Thoracic aorta (tissue), 2 donors: ENCODE data around the gene SNUPN. TPM values are rescaled to one million over a fixed set of nuclear protein-coding genes. Genes with fewer than 3 reads are reported as not detected.
A peak's percentile ranks its signal among the peaks of the same experiment; 100 is the strongest.

Experiments used
- ATAC-seq: fragments of 150-250 bp; one replicate; pipeline ENCODE4 v1.8.0; 2017; ENCODE audit warnings: low read depth; ENCODE audit not compliant: insufficient number of reproducible peaks, low FRiP score
- DNase-seq: peaks from one replicate; pipeline ENCODE4 v3.0.0-alpha.2; 2020; ENCODE audit warnings: low spot score
- H3K27ac ChIP-seq, 2 donors: fragments of 200-600 bp; sonication (generic); 1 replicate in 1 of 2; 2 replicates in 1 of 2; pipeline ENCODE4 v1.5.1; 2016; ENCODE audit warnings: mild to moderate bottlenecking in 2 of 2, moderate library complexity in 2 of 2
- H3K27me3 ChIP-seq: fragments of 200-600 bp; sonication (generic); replicated peaks from 2 replicates; pipeline ENCODE4 v1.6.0; 2016; ENCODE audit warnings: mild to moderate bottlenecking; ENCODE audit not compliant: insufficient read depth
- H3K36me3 ChIP-seq: fragments of 200-600 bp; sonication (generic); one replicate; pipeline ENCODE4 v1.5.1; 2016
- H3K4me1 ChIP-seq, 2 donors: fragments of 200-600 bp; sonication (generic); 1 replicate in 1 of 2; 2 replicates in 1 of 2; pipeline versions ENCODE4 v1.5.1 to v1.6.0; 2016; ENCODE audit warnings: low read depth in 2 of 2, mild to moderate bottlenecking in 1 of 2; ENCODE audit not compliant: control insufficient read depth in 1 of 2
- H3K4me3 ChIP-seq: fragments of 200-600 bp; sonication (generic); 2 replicates; pipeline ENCODE4 v1.5.1; 2016; ENCODE audit warnings: mild to moderate bottlenecking
- H3K9me3 ChIP-seq: fragments of 200-600 bp; sonication (generic); 2 replicates; pipeline ENCODE4 v1.5.1; 2016
- total RNA-seq, 2 donors: library from RNA; depleted of rRNA; stranded (reverse); fragments of >200 nt; gene quantifications; one replicate each; pipeline versions ENCODE4 v1.1.0 to v1.2.3, GENCODE V29; 2016
- TF ChIP-seq, protein P1 (sequence below): fragments of 200-600 bp; sonication (generic); IDR thresholded peaks from one replicate; pipeline ENCODE4 v1.5.1; 2019; ENCODE audit warnings: antibody characterized with exemption

SNUPN gene
- total RNA-seq, 2 donors from 2014 or later = 5.8 to 16.9 TPM

DNA sequence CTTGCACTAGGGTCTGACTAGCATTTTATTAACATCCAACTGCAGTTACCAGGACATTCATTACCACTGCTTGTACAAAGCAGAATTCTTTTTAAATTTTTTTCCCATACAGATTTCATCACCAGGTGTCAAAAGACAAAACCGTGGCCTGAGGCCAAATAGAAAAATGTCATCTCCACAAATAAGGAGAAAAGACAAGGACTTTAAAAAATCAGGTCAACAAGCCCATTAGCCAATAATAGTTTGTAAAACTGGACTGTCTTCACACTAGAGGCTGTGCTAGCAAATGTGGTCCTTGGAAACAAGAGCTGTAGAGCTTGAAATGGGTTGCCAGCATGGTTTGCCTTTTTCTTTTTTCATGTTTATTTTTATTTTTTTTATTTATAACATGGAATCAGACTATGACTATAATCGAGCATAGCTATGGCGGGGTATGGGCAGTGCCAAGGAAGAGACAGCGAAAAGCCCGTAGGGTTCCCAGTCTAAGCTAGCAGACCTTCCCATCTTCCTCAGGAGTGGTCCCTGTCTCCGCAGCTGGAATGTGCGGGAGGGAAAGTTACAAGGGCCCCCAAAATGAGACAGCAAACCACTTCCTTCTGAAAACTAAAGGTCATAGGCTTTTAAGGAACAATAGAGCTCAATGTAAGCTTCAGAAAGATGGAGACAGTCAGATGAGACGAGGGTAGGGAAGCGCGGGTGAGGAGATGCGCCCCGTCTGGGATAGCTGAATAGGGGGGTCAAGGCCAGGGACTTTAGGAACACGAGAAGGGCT is 47.9 kb downstream of the SNUPN start:
- Histone ChIP-seq H3K27me3 (no peaks in the 10 kb centered on the region), H3K4me1 (peaks cover 17 to 20% of the 10 kb centered on the region in 2 donors), H3K9me3 (no peaks in the 10 kb centered on the region), H3K36me3 (no peaks in the 10 kb centered on the region), H3K4me3 (peak overlapping the region; percentile 99), H3K27ac (peak overlapping the region; percentile 81 to 95)
- DNase-seq (no peak), ATAC-seq (no peak)
- TF ChIP-seq, protein P1, sequence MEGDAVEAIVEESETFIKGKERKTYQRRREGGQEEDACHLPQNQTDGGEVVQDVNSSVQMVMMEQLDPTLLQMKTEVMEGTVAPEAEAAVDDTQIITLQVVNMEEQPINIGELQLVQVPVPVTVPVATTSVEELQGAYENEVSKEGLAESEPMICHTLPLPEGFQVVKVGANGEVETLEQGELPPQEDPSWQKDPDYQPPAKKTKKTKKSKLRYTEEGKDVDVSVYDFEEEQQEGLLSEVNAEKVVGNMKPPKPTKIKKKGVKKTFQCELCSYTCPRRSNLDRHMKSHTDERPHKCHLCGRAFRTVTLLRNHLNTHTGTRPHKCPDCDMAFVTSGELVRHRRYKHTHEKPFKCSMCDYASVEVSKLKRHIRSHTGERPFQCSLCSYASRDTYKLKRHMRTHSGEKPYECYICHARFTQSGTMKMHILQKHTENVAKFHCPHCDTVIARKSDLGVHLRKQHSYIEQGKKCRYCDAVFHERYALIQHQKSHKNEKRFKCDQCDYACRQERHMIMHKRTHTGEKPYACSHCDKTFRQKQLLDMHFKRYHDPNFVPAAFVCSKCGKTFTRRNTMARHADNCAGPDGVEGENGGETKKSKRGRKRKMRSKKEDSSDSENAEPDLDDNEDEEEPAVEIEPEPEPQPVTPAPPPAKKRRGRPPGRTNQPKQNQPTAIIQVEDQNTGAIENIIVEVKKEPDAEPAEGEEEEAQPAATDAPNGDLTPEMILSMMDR = no peak

DNA sequence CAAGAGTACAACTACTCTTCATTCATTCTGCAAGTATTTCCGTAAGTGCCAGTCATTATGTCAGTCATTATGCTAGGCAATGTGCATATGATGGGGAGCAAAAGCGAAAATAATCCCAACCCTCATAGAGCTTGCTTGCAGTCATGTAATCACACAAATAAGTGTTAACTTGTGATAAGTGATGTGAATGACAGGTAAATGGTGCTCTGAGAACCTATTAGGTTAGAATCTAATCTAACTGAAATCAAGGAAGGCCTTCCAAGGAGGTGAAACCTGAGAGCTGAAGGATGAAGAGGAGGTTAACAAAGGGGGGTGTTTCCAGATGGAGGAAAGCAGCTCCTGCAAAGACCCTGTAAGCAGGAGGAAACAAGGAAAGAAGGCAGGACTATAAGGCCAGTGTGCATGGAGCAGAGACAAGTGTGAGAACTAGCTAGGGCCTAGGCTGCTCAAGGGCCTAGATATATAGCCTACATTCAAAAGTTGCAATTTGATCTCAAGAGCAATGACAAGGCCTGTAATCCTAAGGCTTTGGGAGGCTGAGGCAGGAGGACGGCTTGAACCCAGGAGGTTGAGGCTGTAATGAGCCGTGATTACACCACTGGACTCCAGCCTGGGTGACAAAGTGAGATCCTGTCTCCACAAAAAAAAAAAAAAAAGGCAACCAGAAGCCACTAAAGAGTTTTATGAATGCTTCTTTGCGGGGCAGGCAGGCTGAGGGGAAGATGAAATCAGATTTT is 51.7 kb downstream of the SNUPN start:
- Histone ChIP-seq H3K4me1 (peaks cover 20 to 28% of the 10 kb centered on the region in 2 donors), H3K9me3 (no peaks in the 10 kb centered on the region), H3K27ac (no peak overlapping the region), H3K4me3 (no peak overlapping the region), H3K36me3 (no peaks in the 10 kb centered on the region), H3K27me3 (no peaks in the 10 kb centered on the region)
- ATAC-seq (no peak), DNase-seq (no peak)
- TF ChIP-seq, protein P1 = no peak

DNA sequence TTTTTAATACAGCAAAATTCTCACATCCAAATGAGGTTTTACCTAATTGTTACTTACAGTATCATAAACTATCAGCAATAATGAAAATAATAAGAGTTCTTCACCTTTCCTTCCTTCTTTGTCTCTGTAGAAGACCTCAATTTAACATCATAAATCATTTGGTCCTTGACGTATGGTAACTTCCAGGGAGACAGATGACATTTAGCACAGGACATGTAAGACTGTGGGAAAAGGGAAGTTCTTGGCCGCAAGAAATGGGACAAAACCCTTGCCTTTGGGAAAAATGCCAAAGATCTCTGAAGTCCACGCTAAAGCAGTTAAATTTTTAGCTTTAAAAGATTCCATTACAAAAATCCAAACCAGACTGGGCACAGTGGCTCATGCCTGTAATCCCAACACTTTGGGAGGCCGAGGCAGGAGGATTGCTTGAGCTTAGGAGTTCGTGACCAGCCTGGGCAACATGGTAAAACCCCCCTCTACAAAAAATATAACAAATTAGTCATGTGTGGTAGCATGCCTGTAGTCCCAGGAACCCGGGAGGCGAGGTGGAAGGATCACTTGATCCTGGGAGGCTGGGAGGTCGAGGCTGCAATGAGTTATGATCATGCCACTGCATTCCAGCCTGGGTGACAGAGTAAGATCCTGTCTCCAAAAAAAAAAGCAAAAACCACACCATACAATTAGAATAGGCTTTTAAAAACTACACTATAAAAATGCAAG is 55.2 kb downstream of the SNUPN start:
- no peak for ATAC-seq

DNA sequence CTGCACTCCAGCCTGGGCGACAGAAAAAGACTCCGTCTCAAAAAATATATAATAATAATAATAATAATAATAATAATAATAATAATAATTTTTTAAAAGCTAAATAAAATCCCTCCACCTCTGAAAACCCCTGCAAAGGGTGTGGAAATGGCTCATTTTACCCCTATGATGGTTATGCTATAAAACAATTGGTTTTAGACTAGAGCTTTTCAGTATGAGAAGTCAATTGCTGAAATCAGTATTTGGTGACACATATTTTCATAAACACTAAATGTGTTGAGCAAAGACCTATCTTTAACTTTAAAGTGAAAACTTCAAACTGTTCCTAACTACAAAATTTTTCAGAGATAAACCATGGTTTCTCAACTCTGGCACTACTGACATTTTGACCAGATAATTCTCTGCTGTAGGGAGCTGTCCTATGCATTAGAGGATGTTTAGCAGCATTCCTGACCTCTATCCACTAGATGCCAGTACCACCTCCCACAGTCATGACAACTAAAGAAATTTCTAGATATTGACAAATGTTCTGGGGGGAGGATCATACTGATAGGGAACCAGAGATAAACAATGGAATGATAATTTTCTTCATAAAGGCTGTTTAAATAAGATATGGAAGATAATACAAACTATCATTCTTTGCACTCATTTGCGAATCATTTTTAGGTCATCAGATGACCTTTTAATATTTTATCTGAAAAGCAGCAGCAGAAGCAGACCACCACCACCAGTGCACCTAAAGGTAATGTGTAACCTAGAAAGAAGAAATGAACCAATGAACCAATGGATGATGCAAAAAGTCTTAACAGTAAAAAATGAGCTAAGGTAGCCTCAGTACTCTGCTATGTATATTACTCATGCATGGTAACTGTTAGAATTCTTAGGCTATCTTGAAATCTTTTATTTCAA is 60.2 kb downstream of the SNUPN start:
- DNase-seq (no peak), ATAC-seq (no peak)
- TF ChIP-seq, protein P1 = no peak
- H3K27ac ChIP-seq = no peak overlapping the region
- H3K4me3 ChIP-seq = no peak overlapping the region
- no peaks in the 10 kb centered on the region for H3K9me3 ChIP-seq
- peaks cover 0 to 6% of the 10 kb centered on the region in 2 donors for H3K4me1 ChIP-seq
- no peaks in the 10 kb centered on the region for H3K36me3 ChIP-seq
- H3K27me3 ChIP-seq = no peaks in the 10 kb centered on the region

More for the DNA sequence above, 55.2 kb downstream of the SNUPN start:
- no peaks in the 10 kb centered on the region for H3K36me3 ChIP-seq
- H3K27me3 ChIP-seq = no peaks in the 10 kb centered on the region
- TF ChIP-seq, protein P1 = no peak
- H3K4me1 ChIP-seq = peaks cover 7 to 16% of the 10 kb centered on the region in 2 donors
- H3K27ac ChIP-seq = no peak overlapping the region
- H3K9me3 ChIP-seq = no peaks in the 10 kb centered on the region
- no peak for DNase-seq
- no peak overlapping the region for H3K4me3 ChIP-seq
